Activated T-helper 1 cell treated with anti-CD3 and anti-CD28 coated beads, Interleukin-12 subunit alpha, Interleukin-12 subunit beta, Interleukin-2, Interleukin-4 antibody, amounts not matched to agents 30 ng/mL and 10 ng/mL and 1 ng/mL, durations not matched to agents 14 hours and 24 hours and 36 hours (primary cell): ENCODE measurements around the gene ZNF787. TPM values are rescaled to one million over a fixed set of nuclear protein-coding genes. Genes with fewer than 3 reads are reported as not detected.
"Not testable (repeated sequence)": the region's sequence is repeated elsewhere in the genome, so short reads cannot be mapped to it uniquely, and the experiment has no call there.

Experiments
- DNase-seq: peaks from one replicate; pipeline ENCODE4 v3.0.0; 2021; ENCODE audit warnings: low spot score
- H3K27ac Mint-ChIP-seq: one replicate; pipeline ENCODE4 v1.8.0; 2021; ENCODE audit warnings: mild to moderate bottlenecking, mixed read lengths
- H3K27me3 Mint-ChIP-seq: one replicate; pipeline ENCODE4 v1.8.0; 2022; ENCODE audit warnings: mild to moderate bottlenecking, moderate library complexity, mixed read lengths; ENCODE audit not compliant: insufficient read depth
- H3K36me3 Mint-ChIP-seq: one replicate; pipeline ENCODE4 v1.8.0; 2021; ENCODE audit warnings: low read depth, mixed read lengths
- H3K4me1 Mint-ChIP-seq: one replicate; pipeline ENCODE4 v1.8.0; 2021; ENCODE audit warnings: low read depth, mixed read lengths
- H3K4me3 Mint-ChIP-seq: one replicate; pipeline ENCODE4 v1.8.0; 2021; ENCODE audit warnings: mild to moderate bottlenecking, moderate library complexity, mixed read lengths
- H3K9me3 Mint-ChIP-seq: one replicate; pipeline ENCODE4 v1.8.0; 2021; ENCODE audit warnings: mixed read lengths
- intact Hi-C: fragments of 100-400 bp; cut with micrococcal nuclease; formaldehyde crosslinking; loops from one replicate; pipeline ENCODE4 v1.15.1; 2024
- total RNA-seq: library from RNA; stranded (reverse); gene quantifications from 2 replicates; pipeline ENCODE4 v1.2.3, GENCODE V29; 2022

Gene ZNF787
- total RNA-seq, 1 donor from 2014 or later, result 42.6 TPM

DNA sequence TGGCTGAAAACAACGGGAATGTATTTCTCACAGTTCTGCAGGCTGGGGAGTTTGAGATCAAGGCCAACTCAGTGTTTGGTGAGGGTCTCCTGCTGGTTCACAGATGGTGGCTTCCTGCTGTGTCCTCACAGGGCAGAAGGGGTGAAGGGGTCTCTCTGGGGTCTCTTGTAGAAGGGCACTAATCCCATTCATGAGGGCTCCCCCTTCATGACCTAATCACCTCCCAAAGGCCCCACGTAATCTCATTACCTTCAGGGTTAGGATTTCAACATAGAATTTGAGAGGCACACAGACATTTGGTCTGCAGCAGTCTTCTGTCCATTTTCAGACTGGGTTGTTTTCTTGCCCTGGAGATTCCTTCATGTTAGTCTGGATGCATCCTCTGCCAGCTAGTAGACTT lies 31.5 kb upstream of the ZNF787 start:
- no peak overlapping the region for H3K27ac Mint-ChIP-seq
- H3K36me3 Mint-ChIP-seq, result peaks cover 30% of the 10 kb centered on the region
- no peaks in the 10 kb centered on the region for H3K9me3 Mint-ChIP-seq
- no peaks in the 10 kb centered on the region for H3K27me3 Mint-ChIP-seq
- peaks cover 15% of the 10 kb centered on the region for H3K4me1 Mint-ChIP-seq
- intact Hi-C loops, result no loop called here
- no peak overlapping the region for H3K4me3 Mint-ChIP-seq
- DNase-seq, result no peak

DNA sequence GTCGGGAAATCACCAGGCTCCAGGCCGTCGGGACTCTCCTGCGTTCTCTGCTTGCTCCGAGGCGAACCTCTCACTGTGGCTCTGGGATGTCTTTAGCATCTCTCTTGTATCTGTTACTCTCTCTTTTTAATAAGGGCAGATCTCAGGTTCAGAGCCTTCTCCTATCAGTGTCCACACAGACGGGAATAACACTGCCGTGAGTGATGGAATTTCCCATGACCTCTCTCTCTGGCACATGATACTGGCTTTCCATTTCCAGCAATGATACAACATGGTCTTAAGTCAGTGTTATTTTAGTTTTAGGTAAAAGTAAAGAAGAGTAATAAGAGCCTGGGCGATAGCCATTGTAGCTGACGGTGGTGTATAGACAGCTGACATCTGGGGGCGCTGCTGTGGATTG lies 29.3 kb upstream of the ZNF787 start:
- Mint-ChIP-seq H3K4me3 (no peak overlapping the region), H3K4me1 (peaks cover 15% of the 10 kb centered on the region), H3K27me3 (no peaks in the 10 kb centered on the region), H3K36me3 (peaks cover 22% of the 10 kb centered on the region), H3K27ac (no peak overlapping the region), H3K9me3 (no peaks in the 10 kb centered on the region)
- DNase-seq, result no peak
- intact Hi-C loops, result no loop called here

- Mint-ChIP-seq H3K4me3 (no peak overlapping the region), H3K27me3 (no peaks in the 10 kb centered on the region), H3K9me3 (no peaks in the 10 kb centered on the region), H3K27ac (no peak overlapping the region), H3K36me3 (peaks cover 19% of the 10 kb centered on the region), H3K4me1 (peaks cover 15% of the 10 kb centered on the region)
- no peak for DNase-seq
- intact Hi-C loops, result no loop called here
Measured at GRCh38 chr19:56149656-56150038, 28.6 kb upstream of the ZNF787 start.

DNA sequence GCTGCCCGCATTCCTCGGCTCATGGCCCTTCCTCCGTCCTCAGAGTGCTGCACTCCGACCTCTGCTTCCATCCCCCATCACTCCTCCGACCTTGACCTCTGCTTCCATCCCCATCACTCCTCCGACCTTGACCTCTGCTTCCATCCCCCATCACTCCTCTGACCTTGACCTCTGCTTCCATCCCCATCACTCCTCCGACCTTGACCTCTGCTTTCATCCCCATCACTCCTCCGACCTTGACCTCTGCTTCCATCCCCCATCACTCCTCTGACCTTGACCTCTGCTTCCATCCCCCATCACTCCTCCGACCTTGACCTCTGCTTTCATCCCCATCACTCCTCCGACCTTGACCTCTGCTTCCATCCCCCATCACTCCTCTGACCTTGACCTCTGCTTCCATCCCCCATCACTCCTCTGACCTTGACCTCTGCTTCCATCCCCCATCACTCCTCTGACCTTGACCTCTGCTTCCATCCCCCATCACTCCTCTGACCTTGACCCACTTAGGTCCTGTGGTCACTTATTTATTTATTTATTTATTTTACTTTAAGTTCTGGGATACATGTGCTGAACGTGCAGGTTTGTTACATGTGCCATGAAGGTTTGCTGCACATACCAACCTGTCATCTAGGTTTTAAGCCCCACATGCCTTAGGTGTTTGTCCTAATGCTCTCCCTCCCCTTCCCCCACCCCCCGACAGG lies 28.0 kb upstream of the ZNF787 start:
- peaks cover 18% of the 10 kb centered on the region for H3K4me1 Mint-ChIP-seq
- H3K27me3 Mint-ChIP-seq, H3K9me3 Mint-ChIP-seq, DNase-seq, H3K27ac Mint-ChIP-seq, intact Hi-C loops, H3K4me3 Mint-ChIP-seq: not testable (repeated sequence)
- H3K36me3 Mint-ChIP-seq, result peaks cover 19% of the 10 kb centered on the region

- Mint-ChIP-seq H3K4me3 (no peak overlapping the region), H3K4me1 (peaks cover 17% of the 10 kb centered on the region), H3K27ac (no peak overlapping the region), H3K27me3 (no peaks in the 10 kb centered on the region), H3K36me3 (peaks cover 17% of the 10 kb centered on the region), H3K9me3 (no peaks in the 10 kb centered on the region)
- no peak for DNase-seq
- intact Hi-C loops, result no loop called here
Measured at GRCh38 chr19:56148096-56148495, 27.0 kb upstream of the ZNF787 start.

DNA sequence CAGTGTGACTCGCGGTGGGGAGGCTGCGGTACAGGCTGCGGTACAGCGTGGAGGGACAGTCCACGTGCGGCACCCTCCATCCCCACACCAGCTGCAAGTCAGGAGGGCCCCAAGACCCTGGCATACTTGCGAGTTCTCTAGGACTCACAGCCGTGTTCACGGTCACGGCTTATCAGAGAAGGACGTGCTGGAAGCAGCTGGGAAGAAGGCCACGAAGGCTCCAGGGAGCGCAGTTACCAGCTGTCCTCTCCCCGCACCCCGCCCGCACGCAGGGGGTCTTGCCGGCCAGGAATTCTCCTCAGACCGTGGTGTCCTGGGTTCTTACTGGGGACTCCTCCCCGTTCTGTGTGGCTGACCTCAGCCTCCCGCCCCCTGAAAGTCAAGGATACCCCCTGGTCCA lies 26.2 kb upstream of the ZNF787 start:
- Mint-ChIP-seq H3K9me3 (no peaks in the 10 kb centered on the region), H3K4me3 (no peak overlapping the region), H3K27ac (no peak overlapping the region), H3K36me3 (peaks cover 17% of the 10 kb centered on the region), H3K4me1 (peaks cover 25% of the 10 kb centered on the region), H3K27me3 (no peaks in the 10 kb centered on the region)
- no peak for DNase-seq
- intact Hi-C loops, result no loop called here

GRCh38 chr19:56146904-56147303 lies 25.8 kb upstream of the ZNF787 start:
- Mint-ChIP-seq H3K9me3 (no peaks in the 10 kb centered on the region), H3K36me3 (peaks cover 17% of the 10 kb centered on the region), H3K4me1 (peaks cover 29% of the 10 kb centered on the region), H3K4me3 (no peak overlapping the region), H3K27me3 (no peaks in the 10 kb centered on the region), H3K27ac (no peak overlapping the region)
- DNase-seq, result no peak
- intact Hi-C loops, result no loop called here

GRCh38 chr19:56145698-56146097 lies 24.6 kb upstream of the ZNF787 start:
- Mint-ChIP-seq H3K36me3 (peaks cover 17% of the 10 kb centered on the region), H3K9me3 (no peaks in the 10 kb centered on the region), H3K4me3 (no peak overlapping the region), H3K27ac (no peak overlapping the region), H3K27me3 (no peaks in the 10 kb centered on the region), H3K4me1 (peaks cover 31% of the 10 kb centered on the region)
- DNase-seq, result no peak
- intact Hi-C loops, result no loop called here

GRCh38 chr19:56144831-56145230 lies 23.7 kb upstream of the ZNF787 start:
- DNase-seq, result no peak
- Mint-ChIP-seq H3K9me3 (no peaks in the 10 kb centered on the region), H3K4me3 (no peak overlapping the region), H3K27me3 (no peaks in the 10 kb centered on the region), H3K36me3 (peaks cover 11% of the 10 kb centered on the region), H3K27ac (no peak overlapping the region), H3K4me1 (peaks cover 33% of the 10 kb centered on the region)
- intact Hi-C loops, result loop anchor here (5.0 kb wide), 1 partner anchor 1083 kb away; the partner anchor contains the start of gene RDH13

- intact Hi-C loops, result loop anchor here (5.0 kb wide), 1 partner anchor 1082 kb away; the partner anchor contains the start of gene RDH13
- Mint-ChIP-seq H3K27me3 (no peaks in the 10 kb centered on the region), H3K4me1 (peaks cover 37% of the 10 kb centered on the region), H3K27ac (no peak overlapping the region), H3K9me3 (no peaks in the 10 kb centered on the region), H3K4me3 (no peak overlapping the region), H3K36me3 (peaks cover 7% of the 10 kb centered on the region)
- no peak for DNase-seq
Measured at GRCh38 chr19:56144376-56144775, 23.3 kb upstream of the ZNF787 start.

DNA sequence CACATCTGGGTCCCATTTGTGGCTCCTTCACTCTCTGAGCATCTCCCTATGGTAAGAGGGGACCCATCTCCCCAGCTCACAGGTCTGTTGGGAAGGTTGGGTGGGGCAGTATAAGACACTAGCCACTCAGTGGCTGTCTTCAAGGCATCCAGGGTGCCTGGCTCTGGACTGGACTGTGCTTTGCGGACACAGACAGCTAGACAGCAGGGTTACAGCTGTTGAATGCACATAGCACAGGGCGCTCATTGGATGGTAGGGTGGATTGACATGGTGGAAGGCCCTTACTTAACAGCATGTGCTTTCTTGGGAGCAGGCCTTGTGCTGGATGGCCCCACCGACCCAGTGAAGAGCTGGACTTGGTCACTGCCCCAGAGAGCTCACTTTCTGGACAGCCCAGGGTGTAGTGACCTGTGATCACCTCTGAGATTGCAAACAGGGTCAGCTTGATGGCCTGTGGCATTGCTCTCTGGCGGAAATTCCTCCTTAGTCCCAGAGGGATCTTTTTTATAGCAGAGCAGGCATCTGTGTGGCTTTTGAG lies 21.9 kb upstream of the ZNF787 start:
- no peak for DNase-seq
- no peak overlapping the region for H3K27ac Mint-ChIP-seq
- intact Hi-C loops, result loop anchor here (5.0 kb wide), 1 partner anchor 1081 kb away; the partner anchor contains the start of gene RDH13
- peaks cover 2% of the 10 kb centered on the region for H3K36me3 Mint-ChIP-seq
- H3K4me1 Mint-ChIP-seq, result peaks cover 37% of the 10 kb centered on the region
- peak overlapping the region; percentile 82 for H3K4me3 Mint-ChIP-seq
- no peaks in the 10 kb centered on the region for H3K9me3 Mint-ChIP-seq
- H3K27me3 Mint-ChIP-seq, result no peaks in the 10 kb centered on the region

- Mint-ChIP-seq H3K9me3 (no peaks in the 10 kb centered on the region), H3K27me3 (no peaks in the 10 kb centered on the region), H3K4me3 (peak overlapping the region; percentile 82), H3K4me1 (peaks cover 37% of the 10 kb centered on the region), H3K27ac (peak overlapping the region; percentile 81), H3K36me3 (peaks cover 2% of the 10 kb centered on the region)
- intact Hi-C loops, result loop anchor here (5.0 kb wide), 1 partner anchor 1080 kb away; the partner anchor contains the start of gene RDH13
- DNase-seq, result no peak
Measured at GRCh38 chr19:56142087-56142787, 21.1 kb upstream of the ZNF787 start.

DNA sequence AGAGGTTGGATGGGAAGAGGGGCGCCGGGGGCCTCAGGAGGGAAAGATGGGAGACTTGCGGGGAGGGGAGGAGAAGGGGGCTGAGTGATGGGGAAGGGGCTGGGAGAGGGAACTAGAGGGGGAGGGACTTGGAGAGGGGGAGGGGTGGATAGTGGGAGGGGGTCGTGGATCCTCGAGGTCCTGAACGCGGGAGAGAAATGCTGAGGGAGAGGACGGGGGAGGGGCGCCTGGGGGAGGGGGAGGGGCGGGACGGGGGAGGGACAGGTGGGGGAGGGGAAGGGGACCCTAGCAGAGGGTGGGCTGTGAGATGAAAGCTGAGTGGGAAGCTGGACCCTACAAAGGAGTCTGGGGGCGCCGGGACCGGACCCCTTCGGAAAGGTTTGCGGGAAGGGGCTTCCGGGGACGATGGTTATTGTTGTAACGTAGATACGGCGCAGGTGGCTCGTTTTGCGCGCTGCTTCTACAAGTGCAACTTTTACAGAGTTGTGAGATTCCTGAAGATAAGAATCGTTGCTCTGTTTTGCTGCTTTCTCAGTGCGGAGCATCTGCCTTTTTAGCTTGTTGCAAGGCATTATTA lies 20.4 kb upstream of the ZNF787 start:
- Mint-ChIP-seq H3K4me1 (peaks cover 37% of the 10 kb centered on the region), H3K36me3 (peaks cover 2% of the 10 kb centered on the region), H3K9me3 (no peaks in the 10 kb centered on the region), H3K27ac (peak overlapping the region; percentile 84), H3K4me3 (peak overlapping the region; percentile 82), H3K27me3 (no peaks in the 10 kb centered on the region)
- DNase-seq, result peak; percentile 18
- intact Hi-C loops, result loop anchor here (1.0 to 5.0 kb wide), 10 partner anchors 20 to 1677 kb away; partner anchors contain the start of genes EPN1, PPP1R12C, RDH13 and U2AF2
